ENCODE data around the gene SH3D21.

GRCh38 chr1:36297062-36297461, 9.1 kb upstream of the SH3D21 start:
- TF ChIP-seq CTCF (IDR thresholded peaks at IDR 0.05; ENCODE audit: poor library complexity) (no peak), EZH2 (IDR thresholded peaks at IDR 0.05; ENCODE audit: borderline replicate concordance) (no peak)

Data from hepatocyte (in vitro differentiated cells).